Vagina (tissue), 2 donors: ENCODE data around the gene CAMK2A. TPM values are rescaled to one million over a fixed set of nuclear protein-coding genes. Genes with fewer than 3 reads are reported as not detected.

Source experiments
- DNase-seq, 2 donors: peaks; one replicate each; pipeline ENCODE4 v3.0.0-alpha.2; 2017; ENCODE audit errors: extremely low spot score in 2 of 2
- H3K27ac ChIP-seq: fragments of 200-600 bp; sonication (generic); one replicate; pipeline ENCODE4 v1.5.1; 2019
- H3K27me3 ChIP-seq: fragments of 200-600 bp; sonication (generic); one replicate; pipeline ENCODE4 v1.5.1; 2019
- H3K36me3 ChIP-seq, 2 donors: fragments of 200-600 bp; sonication (generic); one replicate each; pipeline ENCODE4 v1.5.1; 2017 to 2019
- H3K4me1 ChIP-seq: fragments of 200-600 bp; sonication (generic); one replicate; pipeline ENCODE4 v1.5.1; 2019
- H3K4me3 ChIP-seq, 2 donors: fragments of 200-600 bp; sonication (generic); 1 replicate in 1 of 2; 2 replicates in 1 of 2; pipeline ENCODE4 v1.5.1; 2016 to 2019
- H3K9me3 ChIP-seq: fragments of 200-600 bp; sonication (generic); one replicate; pipeline ENCODE4 v1.5.1; 2019
- CTCF ChIP-seq, 3 experiments: fragments of 450-650 bp in 2 of 3; fragments of 200-600 bp in 1 of 3; sonication (generic) in 1 of 3; IDR thresholded peaks; one replicate each; pipeline ENCODE4 v1.5.1; 2017 to 2019; ENCODE audit warnings: antibody characterized with exemption in 3 of 3, mild to moderate bottlenecking in 2 of 3, moderate library complexity in 2 of 3
- POLR2A ChIP-seq, 2 donors: fragments of 450-650 bp; IDR thresholded peaks; one replicate each; pipeline ENCODE4 v1.6.1; 2017; ENCODE audit warnings: antibody characterized with exemption in 2 of 2, mild to moderate bottlenecking in 2 of 2, moderate library complexity in 2 of 2
- POLR2AphosphoS5 ChIP-seq, 2 donors: sonication (generic); formaldehyde crosslinking; IDR thresholded peaks; one replicate each; pipeline ENCODE4 v1.9.0; 2017; ENCODE audit warnings: antibody characterized with exemption in 2 of 2, mild to moderate bottlenecking in 2 of 2, low read depth in 1 of 2; ENCODE audit not compliant: insufficient read depth in 1 of 2
- intact Hi-C: fragments of 100-400 bp; cut with DNase I; formaldehyde crosslinking; loops from one replicate; pipeline ENCODE4 v1.15.1; 2023
- total RNA-seq: library from RNA; depleted of rRNA; stranded (reverse); fragments of >200 nt; gene quantifications from one replicate; pipeline ENCODE4 v1.2.3, GENCODE V29; 2016

CAMK2A gene
- total RNA-seq, 1 donor from 2014 or later, result 0.49 TPM

- intact Hi-C loops, result no loop called here
- no peak for DNase-seq
- no peak for TF ChIP-seq POLR2A (IDR thresholded peaks at IDR 0.05)
- no peak for TF ChIP-seq CTCF (IDR thresholded peaks at IDR 0.05)
- no peak for TF ChIP-seq POLR2AphosphoS5 (IDR thresholded peaks at IDR 0.05; ENCODE audit: insufficient read depth in 1 of 2, low read depth in 1 of 2)
- H3K4me1 ChIP-seq, result peaks cover 77% of the 10 kb centered on the region
- H3K36me3 ChIP-seq, result no peaks in the 10 kb centered on the region
- H3K27ac ChIP-seq, result no peak overlapping the region
- no peaks in the 10 kb centered on the region for H3K9me3 ChIP-seq
- no peak overlapping the region for H3K4me3 ChIP-seq
- no peaks in the 10 kb centered on the region for H3K27me3 ChIP-seq
Measured at GRCh38 chr5:150297236-150297890, 7.8 kb upstream of the CAMK2A start.

- TF ChIP-seq POLR2AphosphoS5 (IDR thresholded peaks at IDR 0.05; ENCODE audit: insufficient read depth in 1 of 2, low read depth in 1 of 2) (no peak), POLR2A (IDR thresholded peaks at IDR 0.05) (no peak), CTCF (IDR thresholded peaks at IDR 0.05) (no peak)
- intact Hi-C loops, result no loop called here
- no peak overlapping the region for H3K4me3 ChIP-seq
- peak overlapping the region; percentile 62 for H3K27ac ChIP-seq
- H3K36me3 ChIP-seq, result no peaks in the 10 kb centered on the region
- no peaks in the 10 kb centered on the region for H3K27me3 ChIP-seq
- peaks cover 68% of the 10 kb centered on the region for H3K4me1 ChIP-seq
- no peaks in the 10 kb centered on the region for H3K9me3 ChIP-seq
- no peak for DNase-seq
Measured at GRCh38 chr5:150296496-150296895, 6.9 kb upstream of the CAMK2A start.

GRCh38 chr5:150295741-150296486 is 6.3 kb upstream of the CAMK2A start:
- TF ChIP-seq POLR2A (IDR thresholded peaks at IDR 0.05) (no peak), POLR2AphosphoS5 (IDR thresholded peaks at IDR 0.05; ENCODE audit: insufficient read depth in 1 of 2, low read depth in 1 of 2) (no peak), CTCF (IDR thresholded peaks at IDR 0.05) (no peak)
- peaks cover 63% of the 10 kb centered on the region for H3K4me1 ChIP-seq
- no peaks in the 10 kb centered on the region for H3K9me3 ChIP-seq
- H3K36me3 ChIP-seq, result no peaks in the 10 kb centered on the region
- no peak for DNase-seq
- intact Hi-C loops, result no loop called here
- no peak overlapping the region for H3K4me3 ChIP-seq
- peak overlapping the region; percentile 62 for H3K27ac ChIP-seq
- no peaks in the 10 kb centered on the region for H3K27me3 ChIP-seq

GRCh38 chr5:150295172-150295634 is 5.6 kb upstream of the CAMK2A start:
- Histone ChIP-seq H3K27ac (peak overlapping the region; percentile 62), H3K4me3 (no peak overlapping the region), H3K4me1 (peaks cover 55% of the 10 kb centered on the region), H3K9me3 (no peaks in the 10 kb centered on the region), H3K36me3 (no peaks in the 10 kb centered on the region), H3K27me3 (no peaks in the 10 kb centered on the region)
- intact Hi-C loops, result no loop called here
- TF ChIP-seq POLR2AphosphoS5 (IDR thresholded peaks at IDR 0.05; ENCODE audit: insufficient read depth in 1 of 2, low read depth in 1 of 2), result peak in 1 of 2 donors; percentile 23
- no peak for TF ChIP-seq CTCF (IDR thresholded peaks at IDR 0.05)
- no peak for DNase-seq
